ENCODE measurements around the gene SDHB.

The SDHB gene

GRCh38 chr1:17053685-17054410 is at the start of gene SDHB:
Gene SDHB, minus strand, starts transcription at chr1:17054032. Its CDS starts 13 bp downstream, at chr1:17054019.
- no peak for TF ChIP-seq CTCF (IDR thresholded peaks at IDR 0.05; ENCODE audit: unreplicated experiment in 3 of 3)
- H3K4me1 Mint-ChIP-seq = peaks cover 38% of the 10 kb centered on the region
- peaks cover 7% of the 10 kb centered on the region for H3K36me3 Mint-ChIP-seq (ENCODE audit: low read depth)
- peak within 1 kb of the TSS; percentile 88 to 98 (median 97) for H3K27ac Mint-ChIP-seq
- peaks cover 8% of the 10 kb centered on the region for H3K27me3 Mint-ChIP-seq (ENCODE audit: low read depth)
- H3K9me3 Mint-ChIP-seq = no peaks in the 10 kb centered on the region
- peak within 1 kb of the TSS; percentile 100 for H3K4me3 Mint-ChIP-seq

GRCh38 chr1:17102232-17102631 is 48.4 kb upstream of the SDHB start:
- no peak overlapping the region for H3K27ac Mint-ChIP-seq
- no peak overlapping the region for H3K4me3 Mint-ChIP-seq
- no peaks in the 10 kb centered on the region for H3K9me3 Mint-ChIP-seq
- no peaks in the 10 kb centered on the region for H3K36me3 Mint-ChIP-seq (ENCODE audit: low read depth)
- H3K4me1 Mint-ChIP-seq = peaks cover 18% of the 10 kb centered on the region
- no peak for TF ChIP-seq CTCF (IDR thresholded peaks at IDR 0.05; ENCODE audit: unreplicated experiment in 3 of 3)
- H3K27me3 Mint-ChIP-seq (ENCODE audit: low read depth) = peaks cover 23% of the 10 kb centered on the region

DNA sequence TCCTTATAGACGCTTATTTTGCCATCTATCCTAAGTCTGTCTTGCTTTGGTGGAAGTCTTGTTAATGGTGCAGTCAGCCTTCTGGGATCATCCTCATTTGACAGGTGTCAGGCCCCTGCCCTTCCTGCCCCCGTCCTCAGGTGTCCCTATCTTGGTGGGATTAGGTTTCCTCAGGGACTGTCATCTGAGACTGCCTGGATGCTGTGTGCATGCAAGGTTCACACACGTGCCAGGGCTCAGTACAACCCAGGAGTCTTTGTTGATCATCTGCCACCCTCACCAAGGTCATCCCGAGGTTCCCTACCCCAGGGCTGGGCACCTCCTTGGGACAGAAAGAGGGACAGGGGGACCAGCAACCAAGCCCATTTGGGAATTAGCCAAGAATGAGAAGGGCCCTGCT is 47.4 kb upstream of the SDHB start:
- Mint-ChIP-seq H3K27me3 (ENCODE audit: low read depth) (peaks cover 17% of the 10 kb centered on the region), H3K4me3 (no peak overlapping the region), H3K27ac (no peak overlapping the region), H3K36me3 (ENCODE audit: low read depth) (no peaks in the 10 kb centered on the region), H3K9me3 (no peaks in the 10 kb centered on the region), H3K4me1 (peaks cover 18% of the 10 kb centered on the region)
- no peak for TF ChIP-seq CTCF (IDR thresholded peaks at IDR 0.05; ENCODE audit: unreplicated experiment in 3 of 3)

DNA sequence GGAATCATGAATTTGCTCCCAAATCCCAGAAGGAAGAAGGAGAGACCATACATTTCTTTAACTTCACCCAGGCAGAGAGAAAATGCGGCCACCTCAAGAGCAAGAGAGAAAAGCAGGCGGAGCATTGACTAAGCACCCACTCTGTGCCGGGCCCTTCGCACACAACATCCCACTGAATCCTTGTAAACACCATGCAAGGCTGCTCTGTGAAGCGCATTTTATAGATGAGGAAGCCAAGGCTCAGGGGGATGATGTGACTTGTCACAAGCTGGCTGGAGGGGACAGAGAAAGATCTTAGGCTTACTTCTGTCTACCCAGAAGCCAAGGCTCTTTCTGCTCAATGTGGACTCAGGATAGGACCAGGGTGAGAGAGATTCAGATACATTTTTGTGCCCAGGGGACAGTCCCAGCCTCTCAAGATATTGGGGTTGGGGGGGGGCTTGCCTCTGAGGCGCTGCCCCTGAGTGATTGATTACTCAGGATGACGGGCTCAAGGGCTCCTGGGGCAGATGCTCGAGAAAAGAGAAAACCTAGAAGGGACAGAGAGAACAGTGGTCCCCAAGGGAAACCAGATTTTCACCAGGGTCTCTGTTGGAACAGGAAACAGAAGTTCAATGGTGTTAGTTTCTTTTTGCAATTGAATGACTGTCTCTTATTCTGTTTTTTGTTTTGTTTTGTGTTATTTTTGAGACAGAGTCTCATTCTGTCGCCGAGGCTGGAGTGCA is 45.9 kb upstream of the SDHB start:
- no peaks in the 10 kb centered on the region for H3K9me3 Mint-ChIP-seq
- H3K27me3 Mint-ChIP-seq (ENCODE audit: low read depth) = peaks cover 21% of the 10 kb centered on the region
- no peak for TF ChIP-seq CTCF (IDR thresholded peaks at IDR 0.05; ENCODE audit: unreplicated experiment in 3 of 3)

DNA sequence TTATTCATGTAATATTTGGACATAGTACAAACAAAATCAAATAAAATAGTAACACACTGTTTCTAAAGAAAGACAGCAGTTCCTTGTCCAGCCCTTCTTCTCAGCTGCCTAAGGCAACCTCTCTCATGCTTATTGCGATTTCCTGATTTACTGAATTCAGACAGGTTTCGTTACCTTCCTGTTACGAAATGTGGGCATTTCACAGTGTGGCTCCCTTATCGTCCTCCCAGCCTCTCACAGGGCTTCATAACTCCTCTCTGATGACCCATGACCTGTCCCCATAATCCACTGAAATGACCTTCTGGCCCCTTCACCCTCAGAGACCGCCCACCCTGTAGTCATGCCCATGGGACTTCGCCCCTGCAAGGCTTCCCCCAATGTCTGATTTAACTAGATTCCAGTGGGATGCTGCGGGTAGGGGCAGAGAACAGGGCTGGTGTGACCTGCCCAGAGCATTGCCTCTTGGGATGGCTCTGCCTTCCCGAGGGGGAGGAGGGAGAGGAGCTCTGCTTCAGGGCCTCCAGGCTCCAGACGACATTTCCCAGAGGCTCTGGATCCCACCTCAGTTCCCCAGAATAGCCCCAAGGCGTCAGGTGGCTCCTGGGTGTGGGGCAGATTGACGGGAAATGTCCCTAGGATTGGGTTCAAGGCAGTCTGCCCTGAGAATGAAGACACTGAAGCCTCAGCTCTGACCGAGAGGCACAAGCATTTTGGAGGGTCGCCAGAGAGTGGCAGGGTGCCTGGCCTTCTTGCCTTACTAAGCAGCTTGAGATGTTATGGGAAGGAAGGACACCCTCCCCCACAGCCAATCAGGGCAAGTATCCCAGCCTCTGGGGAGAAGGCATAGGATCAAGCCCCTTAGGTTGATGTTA is 44.9 kb upstream of the SDHB start:
- TF ChIP-seq CTCF (IDR thresholded peaks at IDR 0.05; ENCODE audit: unreplicated experiment in 3 of 3) = no peak
- Mint-ChIP-seq H3K4me3 (no peak overlapping the region), H3K4me1 (peaks cover 18% of the 10 kb centered on the region), H3K27me3 (ENCODE audit: low read depth) (peaks cover 21% of the 10 kb centered on the region), H3K9me3 (no peaks in the 10 kb centered on the region), H3K36me3 (ENCODE audit: low read depth) (no peaks in the 10 kb centered on the region), H3K27ac (peak overlapping the region in 1 of 3 experiments; percentile 63)

More for the DNA sequence above, 45.9 kb upstream of the SDHB start:
- peaks cover 18% of the 10 kb centered on the region for H3K4me1 Mint-ChIP-seq
- H3K27ac Mint-ChIP-seq = no peak overlapping the region
- H3K36me3 Mint-ChIP-seq (ENCODE audit: low read depth) = no peaks in the 10 kb centered on the region
- H3K4me3 Mint-ChIP-seq = no peak overlapping the region

Measured in nephron (organoid).